Measurements from ENCODE around the gene PDIK1L.

- no peak for TF ChIP-seq EZH2 (IDR thresholded peaks at IDR 0.05; ENCODE audit: borderline replicate concordance, insufficient read depth, low read depth, low read length, poor library complexity, severe bottlenecking)
- TF ChIP-seq CTCF (IDR thresholded peaks at IDR 0.05) = no peak
Observed at GRCh38 chr1:26102119-26102518, 9.5 kb upstream of the PDIK1L start.

Measured in B cell (primary cell).